Left kidney (tissue), 8 donors: ENCODE results near the gene ZSWIM8. TPM values are rescaled to one million over a fixed set of nuclear protein-coding genes. Genes with fewer than 3 reads are reported as not detected.
"Not testable (repeated sequence)": the region's sequence is repeated elsewhere in the genome, so short reads cannot be mapped to it uniquely, and the experiment has no call there.

Experiments
- DNase-seq: peaks from one replicate; pipeline ENCODE4 v3.0.0-alpha.2; 2013
- long read RNA-seq, 8 donors: transcript quantifications; one replicate each; lab custom pipeline, GENCODE V29; 2026
- polyA plus RNA-seq: library from polyadenylated mRNA; unstranded; fragments of 120-200 nt; gene quantifications from one replicate; pipeline ENCODE4 v1.2.1, GENCODE V29; 2013; ENCODE audit not compliant: insufficient read length

Gene ZSWIM8, protein sequence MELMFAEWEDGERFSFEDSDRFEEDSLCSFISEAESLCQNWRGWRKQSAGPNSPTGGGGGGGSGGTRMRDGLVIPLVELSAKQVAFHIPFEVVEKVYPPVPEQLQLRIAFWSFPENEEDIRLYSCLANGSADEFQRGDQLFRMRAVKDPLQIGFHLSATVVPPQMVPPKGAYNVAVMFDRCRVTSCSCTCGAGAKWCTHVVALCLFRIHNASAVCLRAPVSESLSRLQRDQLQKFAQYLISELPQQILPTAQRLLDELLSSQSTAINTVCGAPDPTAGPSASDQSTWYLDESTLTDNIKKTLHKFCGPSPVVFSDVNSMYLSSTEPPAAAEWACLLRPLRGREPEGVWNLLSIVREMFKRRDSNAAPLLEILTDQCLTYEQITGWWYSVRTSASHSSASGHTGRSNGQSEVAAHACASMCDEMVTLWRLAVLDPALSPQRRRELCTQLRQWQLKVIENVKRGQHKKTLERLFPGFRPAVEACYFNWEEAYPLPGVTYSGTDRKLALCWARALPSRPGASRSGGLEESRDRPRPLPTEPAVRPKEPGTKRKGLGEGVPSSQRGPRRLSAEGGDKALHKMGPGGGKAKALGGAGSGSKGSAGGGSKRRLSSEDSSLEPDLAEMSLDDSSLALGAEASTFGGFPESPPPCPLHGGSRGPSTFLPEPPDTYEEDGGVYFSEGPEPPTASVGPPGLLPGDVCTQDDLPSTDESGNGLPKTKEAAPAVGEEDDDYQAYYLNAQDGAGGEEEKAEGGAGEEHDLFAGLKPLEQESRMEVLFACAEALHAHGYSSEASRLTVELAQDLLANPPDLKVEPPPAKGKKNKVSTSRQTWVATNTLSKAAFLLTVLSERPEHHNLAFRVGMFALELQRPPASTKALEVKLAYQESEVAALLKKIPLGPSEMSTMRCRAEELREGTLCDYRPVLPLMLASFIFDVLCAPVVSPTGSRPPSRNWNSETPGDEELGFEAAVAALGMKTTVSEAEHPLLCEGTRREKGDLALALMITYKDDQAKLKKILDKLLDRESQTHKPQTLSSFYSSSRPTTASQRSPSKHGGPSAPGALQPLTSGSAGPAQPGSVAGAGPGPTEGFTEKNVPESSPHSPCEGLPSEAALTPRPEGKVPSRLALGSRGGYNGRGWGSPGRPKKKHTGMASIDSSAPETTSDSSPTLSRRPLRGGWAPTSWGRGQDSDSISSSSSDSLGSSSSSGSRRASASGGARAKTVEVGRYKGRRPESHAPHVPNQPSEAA (N-terminal part only)
- polyA plus RNA-seq: 116 TPM
- long read RNA-seq, donor 1, transcript ZSWIM8-209 (2 exons, 466 nt): major isoform, 5 of 35 reads
- long read RNA-seq, donor 1, partial matches to known transcripts: 28 of 35 reads
- long read RNA-seq, donor 1, other reads (novel, unspliced or antisense): 0 of 35 reads
- long read RNA-seq, donor 2, transcript ZSWIM8-209 (2 exons, 466 nt): major isoform, 5 of 20 reads
- long read RNA-seq, donor 2, partial matches to known transcripts: 13 of 20 reads
- long read RNA-seq, donor 2, other reads (novel, unspliced or antisense): 0 of 20 reads
- long read RNA-seq, donor 3, full-length matches to known transcripts: 17 of 23 reads
- long read RNA-seq, donor 3, partial matches to known transcripts: 6 of 23 reads
- long read RNA-seq, donor 3, other reads (novel, unspliced or antisense): 0 of 23 reads
- long read RNA-seq, donor 4, partial matches to known transcripts: 0 of 4 reads
- long read RNA-seq, donor 4, other reads (novel, unspliced or antisense): 0 of 4 reads
- long read RNA-seq, donor 5, transcript ZSWIM8-209 (2 exons, 466 nt): major isoform, 5 of 8 reads
- long read RNA-seq, donor 5, partial matches to known transcripts: 0 of 8 reads
- long read RNA-seq, donor 5, other reads (novel, unspliced or antisense): 0 of 8 reads
- long read RNA-seq, donor 6, full-length matches to known transcripts: 4 of 4 reads
- long read RNA-seq, donor 6, partial matches to known transcripts: 0 of 4 reads
- long read RNA-seq, donor 6, other reads (novel, unspliced or antisense): 0 of 4 reads
- long read RNA-seq, donor 7, transcript ZSWIM8-209 (2 exons, 466 nt): major isoform, 11 of 30 reads
- long read RNA-seq, donor 7, partial matches to known transcripts: 18 of 30 reads
- long read RNA-seq, donor 7, other reads (novel, unspliced or antisense): 0 of 30 reads
- long read RNA-seq, donor 8, partial matches to known transcripts: 5 of 6 reads
- long read RNA-seq, donor 8, other reads (novel, unspliced or antisense): 0 of 6 reads

DNA sequence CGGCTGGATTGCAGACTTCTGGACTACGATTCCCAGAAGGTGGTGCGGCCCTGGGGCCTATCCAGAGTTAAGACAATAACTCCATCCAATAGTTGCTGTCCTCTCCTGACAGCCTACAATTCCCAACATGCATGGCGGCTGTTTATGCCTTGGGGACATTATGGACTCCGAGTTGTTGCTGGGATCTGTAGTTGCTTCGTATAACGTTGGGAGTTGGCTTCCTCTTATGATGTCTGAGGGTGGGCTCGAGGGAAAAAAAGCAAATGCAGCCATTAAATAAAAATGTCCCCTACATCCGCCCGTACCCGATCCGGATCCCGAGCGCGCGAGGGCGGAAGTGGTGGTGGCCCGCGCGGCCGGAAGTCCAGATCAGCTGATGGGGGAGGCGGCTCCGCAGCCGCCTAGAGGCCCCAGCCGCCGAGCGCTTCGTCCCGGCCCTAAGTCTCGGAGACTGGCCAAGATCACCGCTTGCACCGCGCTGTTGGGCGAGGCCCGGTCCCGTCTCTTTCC lies at the start of gene ZSWIM8:
Gene ZSWIM8 (plus strand): TSS at position 396 of the 510 bp plus-strand sequence. CDS start 273 bp downstream, outside the sequence.
- DNase-seq: peak; percentile 95

DNA sequence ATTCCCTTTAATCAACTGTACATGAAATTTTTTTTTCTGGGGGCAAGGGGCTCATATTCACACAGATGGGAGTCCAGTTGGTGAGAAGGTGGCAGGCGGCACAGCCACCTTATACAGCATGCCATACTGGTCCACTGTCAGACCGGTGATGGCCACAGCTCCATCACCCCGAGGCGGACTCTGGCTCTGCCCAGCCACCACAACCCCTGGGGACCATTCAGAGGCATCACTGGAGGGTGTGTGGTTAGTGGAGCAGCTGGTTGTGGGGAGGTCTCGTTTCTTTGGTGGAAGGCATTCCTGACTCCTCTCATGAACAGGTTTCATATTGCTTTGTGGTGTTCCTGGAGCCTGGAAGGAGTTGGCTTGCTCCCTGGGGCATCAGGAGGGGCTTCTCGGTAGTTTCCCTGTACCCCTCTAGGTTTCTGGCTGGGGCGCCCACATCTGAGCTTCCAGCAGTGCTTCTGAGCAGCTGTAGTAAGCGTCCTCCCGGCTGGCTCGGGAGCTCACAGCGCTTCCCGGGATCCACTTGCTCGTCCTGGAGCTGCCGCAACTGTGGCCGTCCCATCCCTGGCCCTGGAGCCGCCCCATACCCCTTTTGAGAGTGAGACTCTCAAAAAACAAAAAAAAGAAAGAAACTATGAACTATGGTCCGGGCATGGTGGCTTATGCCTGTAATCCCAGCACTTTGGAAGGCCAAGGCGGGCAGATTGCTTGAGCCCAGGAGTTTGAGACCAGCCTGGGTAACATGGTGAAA lies 44.7 kb upstream of the ZSWIM8 start:
- DNase-seq: not testable (repeated sequence)

DNA sequence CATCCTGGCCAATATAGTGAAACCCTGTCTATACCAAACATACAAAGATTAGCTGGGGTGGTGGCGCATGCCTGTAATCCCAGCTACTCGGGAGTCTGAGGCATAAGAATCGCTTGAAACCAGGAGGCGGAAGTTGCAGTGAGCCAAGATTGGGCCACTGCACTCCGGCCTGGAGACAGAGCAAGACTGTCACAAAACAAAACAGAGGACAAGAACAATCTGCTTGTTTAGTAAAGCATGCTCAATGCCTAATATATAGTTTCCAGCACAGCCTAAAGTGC lies 43.0 kb upstream of the ZSWIM8 start:
- DNase-seq: no peak

DNA sequence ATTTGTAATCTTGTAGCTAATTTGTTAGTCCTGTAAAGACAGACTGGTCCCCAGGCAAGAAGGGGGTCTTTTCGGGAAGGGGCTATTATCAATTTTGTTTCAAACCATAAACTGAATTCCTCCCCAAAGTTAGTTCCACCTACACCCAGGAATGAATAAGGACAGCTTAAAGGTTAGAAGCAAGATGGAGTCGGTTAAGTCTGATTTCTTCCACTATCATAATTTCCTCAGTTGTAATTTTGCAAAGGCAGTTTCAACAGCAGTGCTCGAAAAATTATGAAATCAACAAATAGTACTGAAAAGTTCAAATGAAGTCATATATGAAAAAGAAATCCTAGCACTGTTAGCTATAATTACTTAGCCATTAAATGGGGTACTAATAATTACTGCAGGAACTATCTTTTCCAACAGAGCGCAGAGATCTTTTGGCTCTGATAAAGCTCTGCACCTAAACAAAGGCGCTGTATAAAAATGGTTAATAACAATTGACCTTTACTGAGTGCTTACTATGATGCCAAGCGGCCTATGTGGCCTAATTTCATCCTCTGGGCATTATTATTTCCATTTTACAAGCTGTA lies 42.0 kb upstream of the ZSWIM8 start:
- DNase-seq: no peak

DNA sequence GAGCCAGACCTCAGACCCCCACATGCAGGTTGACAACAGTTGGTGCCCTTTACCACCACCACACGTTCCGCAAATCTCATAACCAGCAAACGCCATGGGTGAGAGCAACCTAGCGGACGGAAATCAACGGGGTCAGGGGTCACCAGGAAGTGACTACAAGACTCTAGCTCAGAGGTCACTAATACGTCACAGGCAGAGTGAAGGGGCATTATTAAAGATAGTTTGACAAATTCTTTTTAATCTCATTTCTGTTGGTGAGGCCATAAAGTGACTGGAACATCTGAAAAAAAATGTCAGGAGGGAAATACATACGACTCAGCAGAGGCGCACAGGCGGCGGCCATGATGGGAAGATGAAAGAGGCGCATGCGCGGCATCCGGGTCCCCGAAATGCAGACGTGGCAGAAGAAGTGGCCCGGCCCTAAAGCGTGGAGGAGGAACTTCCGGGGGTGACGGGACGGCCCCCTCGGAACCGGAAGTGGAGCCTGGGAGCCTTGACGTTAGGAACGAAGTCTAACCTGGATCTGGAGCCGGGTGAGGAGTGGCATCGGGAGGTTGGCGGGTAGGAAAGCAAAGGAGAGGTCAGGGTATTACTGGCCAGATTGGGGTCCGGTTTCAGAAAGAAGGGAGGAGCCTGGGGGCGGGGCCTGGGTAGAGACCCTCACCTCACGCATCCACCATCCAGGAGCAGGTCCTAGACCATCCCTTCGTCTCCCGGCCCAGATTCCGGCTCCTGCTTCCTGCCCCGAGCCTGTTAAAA lies 41.3 kb upstream of the ZSWIM8 start, which contains the start of gene SEC24C:
Gene SEC24C (plus strand): TSS at position 468 of the 759 bp plus-strand sequence. CDS start 2,461 bp downstream, outside the sequence.
- peak; percentile 97 for DNase-seq

DNA sequence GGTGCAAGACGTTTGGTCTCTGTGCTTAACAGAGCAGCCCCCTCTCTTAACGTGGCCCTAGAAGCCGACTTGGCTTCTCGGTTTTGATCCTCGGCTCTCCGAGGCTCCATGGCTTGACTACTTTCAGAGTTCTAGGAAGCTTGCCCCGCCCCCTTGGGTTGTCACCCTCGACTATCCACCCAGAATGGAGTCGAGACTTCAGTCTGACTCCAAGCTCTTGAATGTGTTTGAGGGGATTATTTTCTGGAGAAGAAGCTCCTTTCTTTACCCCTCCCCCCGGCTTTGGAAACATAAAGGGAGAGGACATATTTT lies 40.8 kb upstream of the ZSWIM8 start:
- DNase-seq: no peak

DNA sequence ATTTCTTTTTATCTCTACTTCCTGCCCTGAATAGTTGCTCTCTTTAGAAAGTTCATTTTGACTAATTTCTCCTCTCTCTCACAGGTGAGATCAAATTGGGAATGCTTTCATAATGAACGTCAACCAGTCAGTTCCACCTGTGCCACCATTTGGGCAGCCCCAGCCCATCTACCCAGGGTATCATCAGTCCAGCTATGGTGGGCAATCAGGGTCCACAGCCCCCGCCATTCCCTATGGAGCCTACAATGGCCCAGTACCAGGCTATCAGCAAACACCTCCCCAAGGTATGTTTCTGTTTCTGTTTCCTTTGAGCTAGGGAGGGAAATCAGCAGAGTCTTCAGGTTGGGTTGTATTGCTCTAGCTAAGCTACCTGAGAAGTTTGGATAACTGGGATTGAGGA lies 38.7 kb upstream of the ZSWIM8 start:
- DNase-seq: no peak

DNA sequence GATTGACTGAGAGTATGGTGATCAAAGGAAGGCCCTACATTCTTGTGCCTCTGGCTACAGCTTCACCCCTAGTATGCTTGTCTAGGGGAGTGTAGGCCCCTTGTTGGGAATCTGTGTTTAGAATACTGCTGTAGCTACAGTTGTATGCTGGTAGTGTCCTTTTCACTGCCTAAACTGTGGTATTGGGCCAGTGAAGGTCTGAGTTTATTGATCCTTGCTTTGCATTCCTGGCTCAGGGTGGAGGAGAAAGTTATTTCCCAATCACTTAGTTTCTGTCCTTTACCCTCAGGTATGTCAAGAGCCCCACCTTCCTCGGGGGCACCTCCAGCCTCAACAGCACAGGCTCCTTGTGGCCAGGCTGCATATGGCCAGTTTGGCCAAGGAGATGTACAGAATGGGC lies 34.6 kb upstream of the ZSWIM8 start:
- DNase-seq: no peak

DNA sequence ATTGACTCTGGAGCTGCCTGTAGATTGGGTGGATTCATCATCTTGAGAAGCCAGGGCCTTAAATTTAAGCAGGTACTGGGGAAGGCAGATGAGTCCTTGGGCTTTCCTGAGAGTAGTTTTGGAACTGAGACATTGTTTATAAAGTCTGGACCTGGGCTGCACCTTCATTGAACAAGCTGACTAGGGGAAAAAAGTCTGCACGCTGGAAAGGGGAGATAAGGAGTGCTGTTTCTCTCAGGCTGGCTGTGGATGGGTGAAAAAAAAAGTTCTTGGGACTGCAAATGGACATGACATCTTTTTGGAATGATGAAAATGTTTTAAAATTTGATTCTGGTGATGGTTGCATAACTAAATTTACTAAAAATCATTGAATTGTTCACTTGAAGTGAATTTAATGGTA lies 29.2 kb upstream of the ZSWIM8 start:
- no peak for DNase-seq

DNA sequence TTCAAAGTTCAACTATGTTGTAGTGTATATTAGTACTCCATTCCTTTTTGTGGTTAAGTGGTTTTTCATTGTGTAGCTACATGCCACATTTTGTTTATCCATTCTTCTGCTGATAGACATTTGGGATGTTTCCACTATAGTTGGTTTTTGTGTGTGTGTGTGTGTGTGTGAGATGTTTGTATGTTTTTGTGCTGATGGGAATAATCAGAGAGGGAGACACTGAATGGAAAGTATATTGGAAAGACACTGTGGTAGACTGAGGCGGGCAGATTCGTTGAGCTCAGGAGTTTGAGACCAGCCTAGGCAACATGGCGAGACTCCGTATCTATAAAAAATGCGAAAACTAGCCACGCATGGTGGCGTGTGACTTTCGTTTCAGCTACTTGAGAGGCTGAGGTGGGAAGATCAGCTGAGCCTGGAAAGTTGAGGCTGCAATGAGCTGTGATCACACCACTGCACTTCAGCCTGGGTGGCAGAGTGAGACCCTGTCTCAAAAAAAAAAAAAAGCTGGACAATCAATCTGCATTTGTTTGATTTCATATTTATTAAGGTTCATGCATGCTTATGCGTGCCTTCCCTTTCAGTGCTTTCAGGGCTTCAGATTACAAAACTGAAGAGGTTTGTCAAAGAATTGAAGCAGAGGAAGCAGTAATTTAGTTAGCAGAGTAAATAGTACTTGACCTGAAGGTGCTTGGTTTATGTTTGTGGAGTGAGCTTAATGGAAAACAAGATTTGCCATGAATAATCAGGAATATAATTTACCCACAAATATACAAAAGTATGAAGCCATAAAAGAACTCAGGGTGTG lies 26.5 kb upstream of the ZSWIM8 start:
- no peak for DNase-seq

DNA sequence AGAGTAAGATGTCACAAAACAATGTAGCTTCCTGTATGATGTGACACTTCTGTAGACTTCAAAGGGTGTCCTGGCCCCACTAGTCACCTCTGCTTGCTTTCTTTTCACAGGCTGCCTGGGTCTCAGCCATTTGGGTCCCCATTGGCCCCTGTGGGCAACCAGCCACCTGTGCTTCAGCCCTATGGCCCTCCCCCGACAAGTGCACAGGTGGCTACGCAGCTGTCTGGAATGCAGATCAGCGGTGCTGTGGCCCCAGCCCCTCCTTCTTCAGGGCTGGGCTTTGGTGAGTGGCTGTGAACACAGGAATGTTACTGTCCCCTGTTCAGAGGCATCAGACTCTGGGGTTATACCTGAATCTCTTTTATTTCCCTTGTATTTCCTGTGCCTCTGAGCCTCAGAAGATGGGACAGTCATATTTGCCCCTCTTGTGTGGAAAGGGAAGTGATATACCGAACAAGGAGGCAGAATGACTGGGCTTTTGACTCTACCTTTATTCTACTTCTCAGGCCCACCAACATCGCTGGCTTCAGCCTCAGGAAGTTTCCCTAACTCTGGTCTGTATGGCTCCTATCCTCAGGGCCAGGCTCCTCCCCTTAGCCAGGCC lies 25.8 kb upstream of the ZSWIM8 start:
- no peak for DNase-seq

DNA sequence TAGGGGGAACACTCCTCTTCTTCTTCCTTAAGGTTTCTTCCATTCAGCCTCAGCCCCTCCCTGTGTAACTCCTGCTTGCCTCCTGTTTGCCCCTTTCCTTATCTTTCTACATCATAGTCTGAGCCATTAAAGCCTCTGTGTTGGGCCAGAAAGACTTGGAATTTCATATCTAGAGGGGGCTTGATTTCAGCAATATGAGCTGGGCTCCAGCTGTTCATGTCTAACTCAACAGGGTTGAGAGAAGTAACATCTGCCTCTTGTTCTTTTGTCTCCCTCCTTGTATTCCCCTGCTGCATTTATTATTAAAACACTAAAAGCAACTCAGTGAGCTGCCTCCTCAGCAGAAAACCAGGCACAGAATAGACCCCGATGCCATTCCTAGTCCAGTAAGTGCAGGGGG lies 23.6 kb upstream of the ZSWIM8 start:
- no peak for DNase-seq

DNA sequence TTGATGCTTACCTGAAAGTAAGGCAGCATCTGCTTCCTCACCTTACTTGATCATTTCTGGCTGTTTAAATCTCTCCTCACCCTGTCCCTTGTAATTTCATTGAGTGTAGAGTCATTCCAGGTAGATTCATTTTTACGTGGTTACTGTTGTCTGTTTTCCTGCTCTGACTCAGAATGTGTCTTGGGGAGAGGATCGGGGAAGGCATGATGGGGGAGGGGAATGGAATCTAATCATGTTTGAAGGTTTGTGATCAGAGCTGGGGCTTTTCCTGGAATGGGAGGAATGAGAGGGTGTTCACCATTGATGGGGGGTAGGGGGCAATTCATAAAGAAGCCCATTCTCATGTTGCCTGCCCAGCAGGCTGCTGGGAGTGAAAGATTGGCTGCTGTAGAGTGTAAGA lies 22.5 kb upstream of the ZSWIM8 start:
- DNase-seq: no peak

DNA sequence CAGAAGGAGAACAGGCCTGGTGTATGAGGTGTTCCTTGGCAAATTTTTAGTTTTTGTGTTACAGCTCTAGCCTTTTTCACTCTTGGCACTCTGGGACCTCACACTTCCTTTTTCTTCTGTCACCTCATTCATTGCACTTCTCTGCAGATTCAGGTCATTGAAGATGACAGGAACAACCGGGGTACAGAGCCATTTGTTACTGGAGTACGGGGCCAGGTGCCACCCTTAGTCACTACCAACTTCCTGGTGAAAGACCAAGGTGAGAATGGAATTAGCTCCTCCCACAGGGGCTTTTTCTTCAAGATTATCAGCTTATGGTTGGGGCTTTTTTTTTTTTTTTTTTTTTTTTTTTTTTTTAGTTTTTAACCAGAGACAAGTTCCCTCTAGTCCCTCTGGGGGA lies 22.1 kb upstream of the ZSWIM8 start:
- no peak for DNase-seq

DNA sequence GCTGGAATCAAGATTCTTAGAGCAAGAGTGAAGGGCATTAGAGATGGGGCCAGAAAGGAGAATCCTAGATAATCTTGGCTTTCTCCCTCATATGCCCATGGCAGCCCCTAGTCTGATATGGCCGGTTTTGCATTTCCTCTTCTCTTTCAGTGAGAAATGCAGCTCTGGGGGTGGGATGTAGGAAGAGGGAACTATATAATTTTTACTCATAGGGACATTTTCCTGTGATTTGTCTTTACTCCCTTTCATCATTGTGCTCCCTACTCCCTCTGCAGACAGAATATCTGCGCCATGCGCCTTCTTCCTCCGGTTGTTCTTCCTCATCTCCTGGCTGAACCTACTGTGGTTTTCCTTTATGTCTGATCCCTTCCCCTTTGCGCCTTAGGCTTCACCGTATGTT lies 20.3 kb upstream of the ZSWIM8 start:
- DNase-seq: no peak

DNA sequence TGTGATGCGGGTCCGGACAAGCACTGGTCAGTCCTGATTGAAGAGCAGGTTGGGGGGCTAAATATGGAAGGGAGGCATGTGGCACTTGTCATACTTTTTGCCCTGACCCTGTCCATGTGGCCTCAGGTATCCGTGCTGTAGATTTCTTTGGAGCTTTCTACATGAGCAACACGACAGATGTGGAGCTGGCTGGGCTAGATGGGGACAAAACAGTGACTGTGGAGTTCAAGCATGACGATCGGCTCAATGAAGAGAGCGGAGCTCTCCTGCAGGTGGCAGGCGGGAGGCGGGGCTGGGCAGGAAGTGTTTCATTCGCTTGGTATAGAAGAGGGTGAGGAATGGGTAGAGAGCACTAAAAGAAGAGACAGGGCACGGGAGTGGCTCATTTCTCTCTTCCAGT lies 16.5 kb upstream of the ZSWIM8 start:
- no peak for DNase-seq

DNA sequence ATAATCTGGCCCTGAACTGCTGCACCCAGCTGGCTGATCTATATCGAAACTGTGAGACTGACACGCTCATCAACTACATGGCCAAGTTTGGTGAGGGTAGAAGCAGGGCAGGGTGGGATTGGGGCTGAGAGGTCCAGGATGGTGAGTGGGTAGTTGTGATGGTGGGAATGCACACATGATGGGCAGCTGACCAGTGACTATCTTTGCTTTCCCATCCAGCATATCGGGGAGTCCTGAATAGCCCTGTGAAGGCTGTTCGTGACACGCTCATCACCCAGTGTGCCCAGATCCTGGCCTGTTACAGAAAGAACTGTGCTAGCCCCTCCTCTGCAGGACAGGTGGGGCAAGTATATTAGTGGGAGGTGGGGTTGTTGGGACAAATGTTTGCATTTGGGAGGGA lies 16.0 kb upstream of the ZSWIM8 start:
- DNase-seq: no peak
